A549 (cell line): ENCODE data around the gene TCN1. TPM values are rescaled to one million over a fixed set of nuclear protein-coding genes. Genes with fewer than 3 reads are reported as not detected.

ENCODE experiments used
- ATAC-seq, 2 experiments: fragments of 200-7000 bp in 1 of 2; fragments of >200 bp in 1 of 2; cut with Nextera tagmentation in 1 of 2; cut with Tn5 transposase in 1 of 2; 3 replicates each; pipeline versions ENCODE4 v1.8.0 to v1.9.1; 2018 to 2020; ENCODE audit warnings: mild to moderate bottlenecking in 1 of 2, moderate library complexity in 1 of 2
- CTCF ChIA-PET: fragments of 300-600 bp; sonication (Branson Sonifier 250); formaldehyde crosslinking; extraction: SDS; loops from one replicate; lab custom pipeline; 2021; ENCODE audit warnings: antibody characterized with exemption, inconsistent platforms; lab: Yijun Ruan, JAX
- POLR2A ChIA-PET: fragments of 350-600 bp; formaldehyde crosslinking; extraction: SDS; loops from one replicate; lab custom pipeline; 2021; ENCODE audit warnings: antibody characterized with exemption, inconsistent platforms; lab: Yijun Ruan, JAX
- DNase-seq, 2 experiments: peaks; one replicate each; pipeline versions ENCODE4 v3.0.0 to v3.0.0-alpha.2; 2011 to 2016; ENCODE audit warnings: low read depth in 1 of 2, low spot score in 1 of 2
- FAIRE-seq: peaks from 2 replicates; lab custom pipeline; 2011; peaks lifted over from hg19 to GRCh38; lab: Jason Lieb, UNC
- H3K27ac ChIP-seq, 2 experiments: fragments of >200 bp; sonication (Bioruptor Twin); formaldehyde crosslinking; 3 replicates each; pipeline ENCODE4 v1.5.1; 2016 to 2017
- H3K4me1 ChIP-seq: fragments of >200 bp; sonication (Bioruptor Twin); formaldehyde crosslinking; 3 replicates; pipeline ENCODE4 v1.6.1; 2016
- H3K4me2 ChIP-seq: fragments of >200 bp; sonication (Bioruptor Twin); formaldehyde crosslinking; 3 replicates; pipeline ENCODE4 v1.6.1; 2016
- H3K4me3 ChIP-seq: fragments of >200 bp; sonication (Bioruptor Twin); formaldehyde crosslinking; 3 replicates; pipeline ENCODE4 v1.5.1; 2016
- H3K9me3 ChIP-seq: fragments of >200 bp; sonication (Bioruptor Twin); formaldehyde crosslinking; 3 replicates; pipeline ENCODE4 v1.6.1; 2016
- ATOH8 ChIP-seq: fragments of 250-450 bp; sonication (Bioruptor Pico); IDR thresholded peaks from 2 replicates; pipeline ENCODE4 v1.5.0; 2020; ENCODE audit warnings: low read depth, mild to moderate bottlenecking, moderate library complexity
- CBX2 ChIP-seq: fragments of 200-600 bp; sonication (generic); IDR thresholded peaks from 2 replicates; pipeline ENCODE4 v1.6.1; 2016; ENCODE audit warnings: low read depth, mild to moderate bottlenecking, borderline replicate concordance
- CBX8 ChIP-seq: fragments of 200-600 bp; sonication (generic); IDR thresholded peaks from 2 replicates; pipeline ENCODE4 v1.6.1; 2016
- CEBPB ChIP-seq, 2 experiments: fragments of >200 bp in 1 of 2; sonication (Bioruptor Twin) in 1 of 2; formaldehyde crosslinking in 1 of 2; IDR thresholded peaks; 2 replicates each; pipeline ENCODE4 v1.6.1; 2012 to 2016
- CHD2 ChIP-seq: fragments of 150-350 bp; IDR thresholded peaks from 2 replicates; pipeline ENCODE4 v1.6.1; 2014; ENCODE audit warnings: low read length; ENCODE audit not compliant: partially characterized antibody
- EHF ChIP-seq: fragments of 250-450 bp; sonication (Bioruptor Pico); IDR thresholded peaks from 2 replicates; pipeline ENCODE4 v1.5.0; 2020; ENCODE audit warnings: mild to moderate bottlenecking
- ESRRA ChIP-seq: fragments of 150-350 bp; IDR thresholded peaks from 2 replicates; pipeline ENCODE4 v1.6.1; 2014; ENCODE audit warnings: mild to moderate bottlenecking, low read length, borderline replicate concordance
- FOSL2 ChIP-seq, 2 experiments: fragments of 450-650 bp in 1 of 2; fragments of >200 bp in 1 of 2; sonication (Bioruptor Twin) in 1 of 2; formaldehyde crosslinking; IDR thresholded peaks; 2 replicates each; pipeline versions ENCODE4 v1.5.0 to v1.6.1; 2016 to 2020; ENCODE audit warnings: mild to moderate bottlenecking in 1 of 2, moderate library complexity in 1 of 2
- FOXS1 ChIP-seq: fragments of 250-450 bp; sonication (Bioruptor Pico); IDR thresholded peaks from 2 replicates; pipeline ENCODE4 v1.5.0; 2020; ENCODE audit warnings: mild to moderate bottlenecking, moderate library complexity
- HDAC2 ChIP-seq: fragments of 200-600 bp; sonication (generic); IDR thresholded peaks from 2 replicates; pipeline ENCODE4 v1.6.1; 2016
- HEYL ChIP-seq: fragments of 250-450 bp; sonication (Bioruptor Pico); IDR thresholded peaks from 2 replicates; pipeline ENCODE4 v1.8.0; 2021; ENCODE audit warnings: mild to moderate bottlenecking, moderate library complexity
- HOXA7 ChIP-seq: fragments of 250-450 bp; sonication (Bioruptor Pico); IDR thresholded peaks from 2 replicates; pipeline ENCODE4 v1.5.0; 2020; ENCODE audit warnings: mild to moderate bottlenecking, moderate library complexity
- HOXB13 ChIP-seq: fragments of 250-450 bp; sonication (Bioruptor Pico); IDR thresholded peaks from 2 replicates; pipeline ENCODE4 v1.5.0; 2020; ENCODE audit warnings: low read depth, mild to moderate bottlenecking, moderate library complexity
- JUN ChIP-seq, 2 experiments: fragments of >200 bp; sonication (Bioruptor Twin); formaldehyde crosslinking; IDR thresholded peaks; 2 replicates in 1 of 2; 3 replicates in 1 of 2; pipeline ENCODE4 v1.6.1; 2016 to 2017
- JUNB ChIP-seq: fragments of >200 bp; sonication (Bioruptor Twin); formaldehyde crosslinking; IDR thresholded peaks from 2 replicates; pipeline ENCODE4 v1.6.1; 2016
- KDM5A ChIP-seq: fragments of 200-600 bp; sonication (generic); IDR thresholded peaks from 2 replicates; pipeline ENCODE4 v1.6.1; 2016; ENCODE audit warnings: antibody characterized with exemption, mild to moderate bottlenecking
- MAFK ChIP-seq: fragments of 450-650 bp; IDR thresholded peaks from 2 replicates; pipeline ENCODE4 v1.6.1; 2014; ENCODE audit not compliant: partially characterized antibody
- MYC ChIP-seq: IDR thresholded peaks from 2 replicates; pipeline ENCODE4 v1.6.1; 2012; ENCODE audit warnings: mild to moderate bottlenecking, inconsistent platforms, low read length, improper control_type of control experiment, borderline replicate concordance
- NFE2L2 ChIP-seq: fragments of 150-350 bp; conservative IDR thresholded peaks from 2 replicates; pipeline ENCODE4 v1.6.1; 2014; ENCODE audit warnings: low read length
- NPAS2 ChIP-seq: fragments of 250-450 bp; sonication (Bioruptor Pico); IDR thresholded peaks from 2 replicates; pipeline ENCODE4 v1.8.0; 2022; ENCODE audit warnings: mild to moderate bottlenecking, moderate library complexity, borderline replicate concordance
- NR3C1 ChIP-seq: fragments of >200 bp; sonication (Bioruptor Twin); formaldehyde crosslinking; IDR thresholded peaks from 3 replicates; pipeline ENCODE4 v1.6.1; 2017
- PBX3 ChIP-seq: IDR thresholded peaks from 2 replicates; pipeline ENCODE4 v1.6.1; 2012
- PHF8 ChIP-seq: fragments of 200-600 bp; sonication (generic); IDR thresholded peaks from 2 replicates; pipeline ENCODE4 v1.6.1; 2016; ENCODE audit warnings: low read depth, mild to moderate bottlenecking, antibody characterized with exemption, moderate library complexity, borderline replicate concordance
- POLR2AphosphoS2 ChIP-seq: conservative IDR thresholded peaks from 2 replicates; pipeline ENCODE4 v1.6.1; 2012; ENCODE audit warnings: low read length, improper control_type of control experiment, inconsistent platforms
- RARB ChIP-seq: fragments of 250-450 bp; sonication (Bioruptor Pico); IDR thresholded peaks from 2 replicates; pipeline ENCODE4 v1.8.0; 2021; ENCODE audit warnings: mild to moderate bottlenecking, moderate library complexity
- RCOR1 ChIP-seq: fragments of 150-350 bp; IDR thresholded peaks from 2 replicates; pipeline ENCODE4 v1.6.1; 2014; ENCODE audit warnings: antibody characterized with exemption, low read length, low read depth
- RFX5 ChIP-seq: fragments of 450-650 bp; IDR thresholded peaks from 2 replicates; pipeline ENCODE4 v1.7.1; 2014; ENCODE audit warnings: antibody characterized with exemption, mild to moderate bottlenecking, moderate library complexity
- RNF2 ChIP-seq: fragments of 200-600 bp; sonication (generic); IDR thresholded peaks from 2 replicates; pipeline ENCODE4 v1.6.1; 2016; ENCODE audit warnings: low read depth, mild to moderate bottlenecking, antibody characterized with exemption, moderate library complexity, borderline replicate concordance
- SMC3 ChIP-seq: fragments of >200 bp; sonication (Bioruptor Twin); formaldehyde crosslinking; IDR thresholded peaks from 3 replicates; pipeline ENCODE4 v1.6.1; 2018; ENCODE audit warnings: inconsistent platforms
- SREBF2 ChIP-seq: fragments of 450-650 bp; IDR thresholded peaks from 2 replicates; pipeline ENCODE4 v1.6.1; 2014; ENCODE audit warnings: mild to moderate bottlenecking, moderate library complexity
- TFCP2L1 ChIP-seq: fragments of 250-450 bp; sonication (Bioruptor Pico); IDR thresholded peaks from 2 replicates; pipeline ENCODE4 v1.5.0; 2021; ENCODE audit warnings: mild to moderate bottlenecking
- ZC3H11A ChIP-seq: fragments of 450-650 bp; IDR thresholded peaks from 2 replicates; pipeline ENCODE4 v1.6.1; 2014; ENCODE audit warnings: antibody characterized with exemption, mild to moderate bottlenecking
- WGBS: methylation state at CpG from one replicate; pipeline ENCODE4 v1.1.6; 2017; ENCODE audit errors: missing lambda C conversion rate; 5-methylcytosine and 5-hydroxymethylcytosine counted together
- polyA plus RNA-seq, 4 experiments: library from polyadenylated mRNA; depleted of rRNA in 3 of 4; stranded (reverse); fragments of >200 nt; fragmentation: RNase III in 1 of 4; extraction: RNeasy Plus Mini Kit Qiagen cat#74134 plus additional on column Dnase treatment in 1 of 4; gene quantifications; 2 replicates in 3 of 4; 3 replicates in 1 of 4; pipeline ENCODE4 v1.2.3, GENCODE V29; 2011 to 2017
- TF ChIP-seq, protein P1 (sequence below): fragments of 200-600 bp; sonication (generic); IDR thresholded peaks from 2 replicates; pipeline ENCODE4 v1.6.1; 2016; ENCODE audit warnings: antibody characterized with exemption, mild to moderate bottlenecking, moderate library complexity
- TF ChIP-seq, protein P2 (sequence below): IDR thresholded peaks from 2 replicates; pipeline ENCODE4 v1.6.1; 2012
- TF ChIP-seq, protein P3 (sequence below): fragments of >200 bp; sonication (Bioruptor Twin); formaldehyde crosslinking; IDR thresholded peaks from 2 replicates; pipeline ENCODE4 v1.6.1; 2016

The TCN1 gene
- polyA plus RNA-seq, 2 of the 4 experiments (the other 2 are of a cell fraction), result 0.18 to 0.79 TPM

- Histone ChIP-seq H3K9me3 (no peaks in the 10 kb centered on the region), H3K4me1 (peaks cover 11% of the 10 kb centered on the region; the same call in 2 of the 3 replicates), H3K27ac (peak within 1 kb of the TSS; percentile 83 to 91), H3K4me3 (peak within 1 kb of the TSS; percentile 90), H3K4me2 (peak within 1 kb of the TSS; percentile 72)
- FAIRE-seq, result no peak
- ATAC-seq, result peak; percentile 98
- CTCF ChIA-PET, result interaction anchor here (1.2 to 16.3 kb wide), 3 partner anchors 9 to 140 kb away, joined by 3 to 261 read pairs (median 9); partner anchors contain the start of gene STX3
- WGBS, result 2% methylated on average over 39 of the region's 54 CpGs
- peak; percentile 84 to 92 for DNase-seq
- POLR2A ChIA-PET, result interaction anchor here (0.6 to 1.1 kb wide), 2 partner anchors 54 to 141 kb away, joined by 3 to 5 read pairs; partner anchors contain the start of gene PATL1
- TF ChIP-seq SREBF2, result no peak
- TF ChIP-seq, protein P1, sequence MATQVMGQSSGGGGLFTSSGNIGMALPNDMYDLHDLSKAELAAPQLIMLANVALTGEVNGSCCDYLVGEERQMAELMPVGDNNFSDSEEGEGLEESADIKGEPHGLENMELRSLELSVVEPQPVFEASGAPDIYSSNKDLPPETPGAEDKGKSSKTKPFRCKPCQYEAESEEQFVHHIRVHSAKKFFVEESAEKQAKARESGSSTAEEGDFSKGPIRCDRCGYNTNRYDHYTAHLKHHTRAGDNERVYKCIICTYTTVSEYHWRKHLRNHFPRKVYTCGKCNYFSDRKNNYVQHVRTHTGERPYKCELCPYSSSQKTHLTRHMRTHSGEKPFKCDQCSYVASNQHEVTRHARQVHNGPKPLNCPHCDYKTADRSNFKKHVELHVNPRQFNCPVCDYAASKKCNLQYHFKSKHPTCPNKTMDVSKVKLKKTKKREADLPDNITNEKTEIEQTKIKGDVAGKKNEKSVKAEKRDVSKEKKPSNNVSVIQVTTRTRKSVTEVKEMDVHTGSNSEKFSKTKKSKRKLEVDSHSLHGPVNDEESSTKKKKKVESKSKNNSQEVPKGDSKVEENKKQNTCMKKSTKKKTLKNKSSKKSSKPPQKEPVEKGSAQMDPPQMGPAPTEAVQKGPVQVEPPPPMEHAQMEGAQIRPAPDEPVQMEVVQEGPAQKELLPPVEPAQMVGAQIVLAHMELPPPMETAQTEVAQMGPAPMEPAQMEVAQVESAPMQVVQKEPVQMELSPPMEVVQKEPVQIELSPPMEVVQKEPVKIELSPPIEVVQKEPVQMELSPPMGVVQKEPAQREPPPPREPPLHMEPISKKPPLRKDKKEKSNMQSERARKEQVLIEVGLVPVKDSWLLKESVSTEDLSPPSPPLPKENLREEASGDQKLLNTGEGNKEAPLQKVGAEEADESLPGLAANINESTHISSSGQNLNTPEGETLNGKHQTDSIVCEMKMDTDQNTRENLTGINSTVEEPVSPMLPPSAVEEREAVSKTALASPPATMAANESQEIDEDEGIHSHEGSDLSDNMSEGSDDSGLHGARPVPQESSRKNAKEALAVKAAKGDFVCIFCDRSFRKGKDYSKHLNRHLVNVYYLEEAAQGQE, result no peak
- no peak for TF ChIP-seq JUNB
- no peak for TF ChIP-seq CBX2
- no peak for TF ChIP-seq RNF2
- TF ChIP-seq FOSL2 (IDR thresholded peaks at IDR 0.05), result no peak
- 0 out of 2 replicates have a peak, but pooled peaks have one; percentile 5 for TF ChIP-seq FOSL2 (CRISPR knock-in tag; IDR thresholded peaks at IDR 0.05)
- no peak for TF ChIP-seq ATOH8
- TF ChIP-seq MYC, result peak; percentile 56; the same call in 1 of the 2 replicates
- TF ChIP-seq JUN (IDR thresholded peaks at IDR 0.05), result peak; percentile 29 to 92; a peak in 3 of 5 replicates
- no peak for TF ChIP-seq CHD2
- no peak for TF ChIP-seq TFCP2L1 (CRISPR knock-in tag)
- TF ChIP-seq HOXA7, result no peak
- no peak for TF ChIP-seq NPAS2 (CRISPR knock-in tag)
- TF ChIP-seq SMC3, result no peak
- TF ChIP-seq CBX8, result no peak
- no peak for TF ChIP-seq HOXB13 (CRISPR knock-in tag)
- TF ChIP-seq RFX5, result no peak
- no peak for TF ChIP-seq NFE2L2
- peak; percentile 27; the same call in 1 of the 2 replicates for TF ChIP-seq ZC3H11A
- TF ChIP-seq, protein P2, sequence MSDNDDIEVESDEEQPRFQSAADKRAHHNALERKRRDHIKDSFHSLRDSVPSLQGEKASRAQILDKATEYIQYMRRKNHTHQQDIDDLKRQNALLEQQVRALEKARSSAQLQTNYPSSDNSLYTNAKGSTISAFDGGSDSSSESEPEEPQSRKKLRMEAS, result peak; percentile 81
- peak; percentile 26; the same call in 1 of the 2 replicates for TF ChIP-seq PHF8
- no peak for TF ChIP-seq FOXS1 (CRISPR knock-in tag)
- TF ChIP-seq CEBPB (IDR thresholded peaks at IDR 0.05), result no peak; a peak in 1 of 4 replicates
- TF ChIP-seq HDAC2, result no peak
- TF ChIP-seq, protein P3, sequence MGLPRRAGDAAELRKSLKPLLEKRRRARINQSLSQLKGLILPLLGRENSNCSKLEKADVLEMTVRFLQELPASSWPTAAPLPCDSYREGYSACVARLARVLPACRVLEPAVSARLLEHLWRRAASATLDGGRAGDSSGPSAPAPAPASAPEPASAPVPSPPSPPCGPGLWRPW, result no peak
- TF ChIP-seq HEYL (CRISPR knock-in tag), result no peak
- TF ChIP-seq RCOR1, result no peak
- TF ChIP-seq POLR2AphosphoS2, result no peak
- TF ChIP-seq ESRRA, result no peak
- no peak for TF ChIP-seq EHF (CRISPR knock-in tag)
- peak; percentile 57; the same call in 1 of the 2 replicates for TF ChIP-seq PBX3
- no peak for TF ChIP-seq RARB
- no peak for TF ChIP-seq NR3C1
- TF ChIP-seq KDM5A, result peak; percentile 73
- TF ChIP-seq MAFK, result no peak
Measured at GRCh38 chr11:59810189-59810910, 55.9 kb downstream of the TCN1 start, which contains the start of gene MRPL16. Gene MRPL16 (minus strand): TSS chr11:59810778. CDS start chr11:59810658, 120 bp downstream.
